HG02885 (cell line): ENCODE data around the gene BMAL1.
"Not testable (repeated sequence)": the region's sequence is repeated elsewhere in the genome, so short reads cannot be mapped to it uniquely, and the experiment has no call there.

Source experiments
- ATAC-seq: cut with Tn5 transposase; IDR thresholded peaks from one replicate; pipeline ENCODE4 v1.9.1; 2021; ENCODE audit warnings: mild to moderate bottlenecking; ENCODE audit not compliant: unreplicated experiment, poor library complexity

BMAL1 gene

DNA sequence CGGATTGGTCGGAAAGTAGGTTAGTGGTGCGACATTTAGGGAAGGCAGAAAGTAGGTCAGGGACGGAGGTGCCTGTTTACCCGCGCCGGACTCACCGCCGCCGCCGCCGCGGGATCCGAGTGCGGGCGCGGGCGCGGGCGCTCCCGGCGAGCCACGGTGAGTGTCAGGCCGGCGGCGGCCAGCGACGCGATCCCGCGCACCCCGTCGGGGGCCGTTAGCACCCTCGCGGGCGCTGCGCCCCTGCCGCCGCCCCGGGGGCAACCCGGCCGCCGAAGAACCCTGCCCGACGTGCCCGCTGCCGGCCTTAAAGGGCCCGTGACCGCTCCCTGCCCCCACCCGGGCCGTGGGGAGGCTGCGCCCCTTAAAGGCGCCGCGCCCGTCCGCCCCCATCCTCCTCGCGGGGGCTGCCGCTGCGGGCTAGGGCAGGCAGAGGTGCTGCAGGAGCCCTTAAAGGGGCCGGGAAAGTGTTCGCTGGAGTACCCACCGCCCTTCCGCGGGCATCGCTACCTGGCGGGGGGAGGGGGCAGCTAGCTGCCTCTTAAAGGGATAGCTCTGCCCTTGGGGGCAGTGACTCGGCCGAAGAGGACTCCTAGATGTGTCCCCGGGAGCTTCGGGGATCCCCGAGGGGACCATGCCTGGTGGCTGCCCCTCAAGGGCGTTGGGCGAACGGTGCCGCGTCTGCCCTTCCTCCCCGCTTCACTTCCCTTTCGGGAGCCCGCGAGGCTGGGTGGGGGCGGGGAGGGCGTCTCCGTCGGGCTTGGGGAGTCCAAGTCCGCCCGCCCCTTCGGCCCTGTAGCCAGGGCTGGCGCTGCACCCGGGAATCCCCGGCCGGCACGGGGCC, at the start of gene BMAL1:
BMAL1 (plus strand) TSS at position 23 of the 841 bp plus-strand sequence. CDS start 76,519 bp downstream, outside the sequence.
- ATAC-seq, result peak; percentile 18

DNA sequence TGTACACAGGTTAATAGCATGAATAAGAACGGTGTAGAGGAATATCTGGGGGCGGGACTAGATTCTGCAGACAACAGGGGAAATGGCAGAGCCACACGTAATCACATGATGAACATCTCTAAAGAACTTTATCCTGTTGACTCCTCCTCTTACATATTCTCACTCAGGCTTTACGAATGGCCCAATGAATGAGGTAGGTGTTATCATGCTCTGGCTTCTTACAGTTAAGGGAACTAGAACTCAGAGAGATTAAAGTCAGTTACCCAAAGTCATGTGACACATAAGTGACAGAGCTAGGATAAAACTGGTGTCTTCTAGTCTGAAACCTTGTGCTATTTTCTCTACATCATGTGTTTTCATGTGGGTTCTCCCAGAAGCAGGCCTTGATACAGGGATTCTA, 49.0 kb upstream of the BMAL1 start:
- no peak for ATAC-seq

- ATAC-seq, result no peak
Measured at GRCh38 chr11:13229136-13229535, 48.5 kb upstream of the BMAL1 start.

- no peak for ATAC-seq
Measured at GRCh38 chr11:13229711-13230318, 47.8 kb upstream of the BMAL1 start.

- no peak for ATAC-seq
Measured at GRCh38 chr11:13233173-13233745, 44.3 kb upstream of the BMAL1 start.

- no peak for ATAC-seq
Measured at GRCh38 chr11:13235895-13236294, 41.7 kb upstream of the BMAL1 start.

DNA sequence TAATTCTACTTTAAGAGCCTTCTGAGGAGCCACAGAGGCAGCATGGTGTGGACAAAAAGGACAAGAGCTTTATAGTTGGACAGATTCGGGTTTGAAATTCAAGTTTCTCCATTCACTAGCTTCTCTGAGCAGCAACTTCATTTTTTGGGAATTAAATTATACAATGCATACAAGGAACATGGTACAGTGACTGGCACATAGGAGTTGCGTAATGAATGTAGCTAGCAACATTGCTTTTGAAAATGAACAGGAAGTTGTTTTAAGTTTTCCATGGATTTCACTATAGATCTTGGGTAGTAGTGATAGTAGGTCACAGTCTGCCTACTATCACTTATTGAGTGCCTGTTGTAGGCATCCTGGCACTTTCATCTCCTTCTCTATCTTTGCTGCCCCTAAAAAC, 41.0 kb upstream of the BMAL1 start:
- ATAC-seq, result no peak

GRCh38 chr11:13237761-13238160, 39.8 kb upstream of the BMAL1 start:
- no peak for ATAC-seq

GRCh38 chr11:13238879-13239514, 38.6 kb upstream of the BMAL1 start:
- ATAC-seq, result peak; percentile 69

- ATAC-seq, result no peak
Measured at GRCh38 chr11:13242564-13242963, 35.0 kb upstream of the BMAL1 start.

DNA sequence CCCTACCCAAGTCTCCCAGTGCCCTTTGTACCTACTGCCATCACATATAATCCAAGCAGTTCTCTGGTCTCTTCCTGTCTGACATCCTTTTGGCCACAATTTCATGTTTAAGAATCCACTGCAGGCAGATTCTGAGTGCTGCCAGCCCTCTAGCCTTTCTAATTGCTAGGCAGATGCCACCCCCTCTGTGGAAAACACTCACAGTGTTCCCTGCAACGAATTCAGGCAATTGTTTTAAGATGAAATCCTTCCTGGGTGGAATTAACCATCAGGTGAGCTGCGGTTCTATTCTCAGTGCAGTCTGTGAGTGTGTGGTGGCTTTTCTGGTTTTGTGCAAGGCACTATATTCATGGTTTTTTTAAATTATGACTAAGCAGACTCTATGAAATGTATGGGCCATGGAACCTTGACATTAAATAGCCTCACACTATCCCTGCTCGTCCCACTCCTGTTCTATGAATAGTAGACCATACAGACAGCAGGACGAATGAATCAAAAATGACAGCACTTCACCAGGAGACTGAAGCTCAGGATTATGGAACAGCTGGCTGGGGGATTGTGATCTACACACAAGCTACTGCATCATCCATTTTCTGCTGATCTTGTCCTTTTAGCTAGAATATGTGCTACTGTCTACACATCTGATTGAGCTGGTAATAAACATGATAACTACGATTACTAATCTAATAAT, 29.8 kb upstream of the BMAL1 start:
- no peak for ATAC-seq

GRCh38 chr11:13249177-13249576, 28.4 kb upstream of the BMAL1 start:
- no peak for ATAC-seq

- ATAC-seq, result no peak
Measured at GRCh38 chr11:13249992-13250391, 27.6 kb upstream of the BMAL1 start.

- no peak for ATAC-seq
Measured at GRCh38 chr11:13251966-13252365, 25.6 kb upstream of the BMAL1 start.

DNA sequence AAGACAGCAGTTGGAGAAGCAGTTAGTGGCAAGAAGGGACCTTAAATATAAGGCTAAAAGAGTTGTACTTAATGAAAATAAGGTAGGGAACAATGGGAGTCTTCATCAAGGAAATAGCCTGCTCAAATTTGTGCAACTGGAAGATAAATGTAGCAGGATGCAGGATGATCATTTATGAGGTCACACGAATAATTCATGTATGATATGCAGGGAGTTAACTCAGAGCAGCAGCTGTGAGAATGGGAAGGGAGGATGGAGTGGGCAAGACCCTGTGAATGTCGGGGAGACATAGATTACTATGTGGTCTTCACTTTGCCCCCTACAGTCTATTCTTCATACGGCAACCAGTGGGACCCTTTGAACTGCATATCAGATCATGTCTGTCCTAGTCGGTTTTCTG, 25.2 kb upstream of the BMAL1 start:
- no peak for ATAC-seq

- no peak for ATAC-seq
Measured at GRCh38 chr11:13256216-13256615, 21.4 kb upstream of the BMAL1 start.

GRCh38 chr11:13258061-13258460, 19.5 kb upstream of the BMAL1 start:
- ATAC-seq, result not testable (repeated sequence)

DNA sequence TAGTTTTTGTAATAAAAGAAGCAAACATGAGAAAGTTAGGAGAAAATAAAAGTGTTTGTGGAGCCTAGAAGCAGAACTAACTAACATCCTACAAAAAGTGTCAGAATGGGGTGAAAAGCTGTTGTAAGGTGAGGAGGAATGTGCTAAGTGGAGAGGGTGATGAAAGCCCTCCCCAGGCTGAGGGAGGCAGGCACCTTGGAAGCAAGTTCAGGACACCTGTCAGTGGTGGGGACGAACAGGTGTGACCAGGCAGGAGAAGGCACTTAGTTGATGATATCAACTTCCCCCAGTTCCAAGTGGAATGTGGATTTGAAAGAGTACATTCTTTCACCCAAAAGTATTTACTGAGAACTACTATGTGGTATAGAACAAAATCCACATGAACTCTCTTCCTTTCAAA, 18.7 kb upstream of the BMAL1 start:
- ATAC-seq, result no peak

DNA sequence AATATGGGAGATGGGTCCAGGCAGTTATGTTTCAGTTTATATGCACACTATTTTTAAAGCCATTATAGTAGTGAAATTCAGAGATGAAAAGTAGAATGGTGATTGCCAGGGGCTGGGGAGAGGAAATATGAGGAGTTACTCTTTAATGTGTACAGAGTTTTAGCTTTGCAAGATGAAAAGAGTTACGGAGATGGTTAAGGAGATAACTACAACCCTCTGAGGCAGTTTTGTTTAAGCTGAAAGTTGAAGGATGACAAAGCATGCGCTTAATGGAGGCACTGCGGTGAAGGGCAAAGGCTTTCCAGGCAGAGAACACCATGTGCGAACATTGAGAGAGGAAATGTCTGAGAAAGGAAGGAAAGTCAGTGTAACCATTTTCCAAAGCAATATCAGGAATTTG, 18.2 kb upstream of the BMAL1 start:
- ATAC-seq, result no peak

DNA sequence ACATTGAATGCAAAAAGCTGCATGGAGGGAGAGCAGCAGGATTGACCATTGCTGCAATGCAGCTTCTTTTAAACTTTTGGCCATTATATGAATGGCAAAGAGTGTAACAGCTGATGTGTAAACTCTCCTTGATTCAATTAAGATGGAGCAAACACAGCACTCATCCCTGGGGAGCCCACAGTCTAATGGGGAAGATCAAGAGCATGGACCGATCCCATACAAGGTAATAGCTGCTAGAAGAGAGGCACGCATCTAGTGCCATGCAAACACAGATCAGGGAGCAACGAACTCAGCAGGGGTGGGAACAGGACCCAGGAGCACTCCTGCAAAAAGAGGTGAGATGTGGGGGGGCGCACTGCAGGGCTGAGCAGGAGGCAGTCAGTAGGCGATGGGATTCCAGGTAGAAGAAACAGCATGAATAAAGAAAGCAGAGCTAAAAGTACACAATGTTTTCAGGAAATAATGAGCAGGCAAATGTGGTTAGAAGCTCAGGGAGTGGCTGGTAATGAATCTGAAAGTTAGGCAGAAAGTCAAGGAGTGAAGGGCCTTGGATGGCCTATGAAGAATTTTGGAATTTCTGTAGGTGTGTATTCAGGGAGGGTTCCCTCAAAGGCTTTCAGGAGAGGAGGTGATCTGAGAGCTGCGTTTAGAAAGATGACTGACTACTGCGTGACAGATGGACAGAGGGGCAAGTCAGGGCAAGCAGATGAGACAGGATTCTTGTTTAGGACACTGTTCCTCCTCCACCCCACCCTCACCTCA, 17.2 kb upstream of the BMAL1 start:
- ATAC-seq, result no peak
